ENCODE data around the gene HMOX1. TPM values are rescaled to one million over a fixed set of nuclear protein-coding genes. Genes with fewer than 3 reads are reported as not detected.

HMOX1 gene
- polyA plus RNA-seq, 1 donor from 2014 or later = not detected

DNA sequence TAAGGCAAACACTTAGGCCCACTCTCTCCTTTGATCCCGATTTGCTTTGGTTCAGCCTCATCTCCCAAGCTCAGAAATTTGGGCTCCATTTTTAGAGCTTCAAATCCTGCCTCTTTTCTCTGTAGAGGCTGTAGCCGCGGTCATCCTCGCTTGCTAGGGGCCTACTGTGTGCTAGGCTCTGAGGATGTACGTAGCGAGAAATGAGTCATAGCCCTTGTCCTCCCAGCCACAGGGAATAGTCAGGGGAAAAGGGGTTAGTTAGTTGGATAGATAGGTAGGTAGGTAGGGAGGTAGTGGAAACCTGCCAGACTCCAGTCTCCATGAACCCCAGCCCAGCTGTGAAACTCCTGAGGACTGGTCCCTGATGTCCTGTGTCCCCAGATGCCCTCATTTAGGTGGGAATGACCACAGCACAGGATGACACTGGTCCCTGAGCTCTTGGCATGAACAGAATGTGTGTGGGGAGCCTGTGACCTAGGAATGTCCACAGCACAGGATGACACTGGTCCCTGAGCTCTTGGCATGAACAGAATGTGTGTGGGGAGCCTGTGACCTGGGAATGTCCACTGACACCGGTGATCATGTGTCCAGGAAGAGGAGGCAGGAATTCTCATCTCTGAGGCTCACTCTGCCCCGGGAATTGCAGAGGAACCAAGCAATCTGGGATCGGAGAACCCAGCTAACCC lies 21.4 kb upstream of the HMOX1 start:
- Histone ChIP-seq H3F3A (ENCODE audit: insufficient read depth, low read length, poor library complexity, severe bottlenecking) (no peaks in the 10 kb centered on the region), H3K4me3 (ENCODE audit: low read length) (no peak overlapping the region), H3K9me3 (ENCODE audit: low read length) (no peaks in the 10 kb centered on the region), H2AFZ (ENCODE audit: low read depth, low read length) (no peak overlapping the region), H4K20me1 (ENCODE audit: insufficient read depth) (no peaks in the 10 kb centered on the region), H3K4me2 (ENCODE audit: low read length) (no peak overlapping the region), H3K36me3 (ENCODE audit: insufficient read depth, low read length) (no peaks in the 10 kb centered on the region), H3K9ac (ENCODE audit: low read length) (no peak overlapping the region), H3K27ac (ENCODE audit: low read length) (no peak overlapping the region), H3K27me3 (ENCODE audit: insufficient read depth, low read depth, low read length) (no peaks in the 10 kb centered on the region), H3K9me2 (ENCODE audit: insufficient read depth, low read length) (no peaks in the 10 kb centered on the region), H3K79me2 (replicated peaks; ENCODE audit: insufficient read depth, low read length) (no peaks in the 10 kb centered on the region)
- TF ChIP-seq TAF1 (IDR thresholded peaks at IDR 0.05; ENCODE audit: low read depth) (no peak), MXI1 (conservative IDR thresholded peaks at IDR 0.05; ENCODE audit: poor library complexity, severe bottlenecking) (no peak), POLR2AphosphoS5 (IDR thresholded peaks at IDR 0.05) (no peak), RAD21 (conservative IDR thresholded peaks at IDR 0.05) (no peak), SMC3 (conservative IDR thresholded peaks at IDR 0.05; ENCODE audit: poor library complexity) (no peak), EP300 (conservative IDR thresholded peaks at IDR 0.05; ENCODE audit: poor library complexity, severe bottlenecking) (no peak), EZH2 (IDR thresholded peaks at IDR 0.05; ENCODE audit: borderline replicate concordance, insufficient read depth, low read length, poor library complexity, severe bottlenecking) (no peak)
- TF ChIP-seq, protein P1, sequence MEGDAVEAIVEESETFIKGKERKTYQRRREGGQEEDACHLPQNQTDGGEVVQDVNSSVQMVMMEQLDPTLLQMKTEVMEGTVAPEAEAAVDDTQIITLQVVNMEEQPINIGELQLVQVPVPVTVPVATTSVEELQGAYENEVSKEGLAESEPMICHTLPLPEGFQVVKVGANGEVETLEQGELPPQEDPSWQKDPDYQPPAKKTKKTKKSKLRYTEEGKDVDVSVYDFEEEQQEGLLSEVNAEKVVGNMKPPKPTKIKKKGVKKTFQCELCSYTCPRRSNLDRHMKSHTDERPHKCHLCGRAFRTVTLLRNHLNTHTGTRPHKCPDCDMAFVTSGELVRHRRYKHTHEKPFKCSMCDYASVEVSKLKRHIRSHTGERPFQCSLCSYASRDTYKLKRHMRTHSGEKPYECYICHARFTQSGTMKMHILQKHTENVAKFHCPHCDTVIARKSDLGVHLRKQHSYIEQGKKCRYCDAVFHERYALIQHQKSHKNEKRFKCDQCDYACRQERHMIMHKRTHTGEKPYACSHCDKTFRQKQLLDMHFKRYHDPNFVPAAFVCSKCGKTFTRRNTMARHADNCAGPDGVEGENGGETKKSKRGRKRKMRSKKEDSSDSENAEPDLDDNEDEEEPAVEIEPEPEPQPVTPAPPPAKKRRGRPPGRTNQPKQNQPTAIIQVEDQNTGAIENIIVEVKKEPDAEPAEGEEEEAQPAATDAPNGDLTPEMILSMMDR (IDR thresholded peaks at IDR 0.05; ENCODE audit: poor library complexity, severe bottlenecking) = no peak
- TF ChIP-seq, protein P2, sequence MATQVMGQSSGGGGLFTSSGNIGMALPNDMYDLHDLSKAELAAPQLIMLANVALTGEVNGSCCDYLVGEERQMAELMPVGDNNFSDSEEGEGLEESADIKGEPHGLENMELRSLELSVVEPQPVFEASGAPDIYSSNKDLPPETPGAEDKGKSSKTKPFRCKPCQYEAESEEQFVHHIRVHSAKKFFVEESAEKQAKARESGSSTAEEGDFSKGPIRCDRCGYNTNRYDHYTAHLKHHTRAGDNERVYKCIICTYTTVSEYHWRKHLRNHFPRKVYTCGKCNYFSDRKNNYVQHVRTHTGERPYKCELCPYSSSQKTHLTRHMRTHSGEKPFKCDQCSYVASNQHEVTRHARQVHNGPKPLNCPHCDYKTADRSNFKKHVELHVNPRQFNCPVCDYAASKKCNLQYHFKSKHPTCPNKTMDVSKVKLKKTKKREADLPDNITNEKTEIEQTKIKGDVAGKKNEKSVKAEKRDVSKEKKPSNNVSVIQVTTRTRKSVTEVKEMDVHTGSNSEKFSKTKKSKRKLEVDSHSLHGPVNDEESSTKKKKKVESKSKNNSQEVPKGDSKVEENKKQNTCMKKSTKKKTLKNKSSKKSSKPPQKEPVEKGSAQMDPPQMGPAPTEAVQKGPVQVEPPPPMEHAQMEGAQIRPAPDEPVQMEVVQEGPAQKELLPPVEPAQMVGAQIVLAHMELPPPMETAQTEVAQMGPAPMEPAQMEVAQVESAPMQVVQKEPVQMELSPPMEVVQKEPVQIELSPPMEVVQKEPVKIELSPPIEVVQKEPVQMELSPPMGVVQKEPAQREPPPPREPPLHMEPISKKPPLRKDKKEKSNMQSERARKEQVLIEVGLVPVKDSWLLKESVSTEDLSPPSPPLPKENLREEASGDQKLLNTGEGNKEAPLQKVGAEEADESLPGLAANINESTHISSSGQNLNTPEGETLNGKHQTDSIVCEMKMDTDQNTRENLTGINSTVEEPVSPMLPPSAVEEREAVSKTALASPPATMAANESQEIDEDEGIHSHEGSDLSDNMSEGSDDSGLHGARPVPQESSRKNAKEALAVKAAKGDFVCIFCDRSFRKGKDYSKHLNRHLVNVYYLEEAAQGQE (IDR thresholded peaks at IDR 0.05; ENCODE audit: borderline replicate concordance) = no peak

DNA sequence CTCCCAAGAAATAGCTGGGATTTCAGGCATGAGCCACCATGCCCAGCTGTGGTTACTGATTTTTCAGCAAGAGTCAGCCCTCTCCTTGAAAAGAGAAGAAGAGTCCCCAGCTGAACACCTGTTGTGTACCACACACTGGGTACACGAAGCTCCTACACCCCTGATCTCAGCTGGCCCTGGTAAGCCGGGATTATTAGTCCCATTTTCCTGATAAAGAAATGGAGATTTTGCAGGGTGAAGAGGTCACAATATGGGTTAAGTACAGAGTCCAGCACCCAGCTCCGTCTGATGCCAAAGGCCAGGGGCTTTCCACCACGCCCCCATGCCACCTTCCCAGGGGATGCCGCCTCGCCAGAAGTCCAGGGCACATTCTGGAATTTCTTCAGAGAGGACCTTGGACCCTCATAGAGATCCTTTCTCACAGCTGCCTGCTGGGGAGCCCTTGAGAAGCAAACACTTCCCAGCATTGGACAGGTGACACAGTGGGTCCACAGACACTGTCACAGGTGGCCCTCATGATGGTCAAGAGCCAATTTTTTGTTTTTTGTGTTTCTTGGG lies 19.8 kb upstream of the HMOX1 start:
- no peak overlapping the region for H3K27ac ChIP-seq (ENCODE audit: low read length)
- TF ChIP-seq, protein P1 (IDR thresholded peaks at IDR 0.05; ENCODE audit: poor library complexity, severe bottlenecking) = no peak

More for the DNA sequence above, 19.8 kb upstream of the HMOX1 start:
- H3F3A ChIP-seq (ENCODE audit: insufficient read depth, low read length, poor library complexity, severe bottlenecking) = no peaks in the 10 kb centered on the region
- no peak overlapping the region for H3K4me3 ChIP-seq (ENCODE audit: low read length)
- no peak overlapping the region for H3K9ac ChIP-seq (ENCODE audit: low read length)
- no peaks in the 10 kb centered on the region for H4K20me1 ChIP-seq (ENCODE audit: insufficient read depth)
- H3K9me3 ChIP-seq (ENCODE audit: low read length) = no peaks in the 10 kb centered on the region
- no peaks in the 10 kb centered on the region for H3K27me3 ChIP-seq (ENCODE audit: insufficient read depth, low read depth, low read length)
- no peaks in the 10 kb centered on the region for H3K9me2 ChIP-seq (ENCODE audit: insufficient read depth, low read length)
- no peak overlapping the region for H3K4me2 ChIP-seq (ENCODE audit: low read length)
- no peaks in the 10 kb centered on the region for H3K79me2 ChIP-seq (replicated peaks; ENCODE audit: insufficient read depth, low read length)
- no peaks in the 10 kb centered on the region for H3K36me3 ChIP-seq (ENCODE audit: insufficient read depth, low read length)
- H2AFZ ChIP-seq (ENCODE audit: low read depth, low read length) = no peak overlapping the region
